GM11168 (cell line): ENCODE results near the gene PTPN5.

Experiments
- in situ Hi-C: fragments of 300-500 bp; cut with MboI; formaldehyde crosslinking; loops from one replicate; pipeline ENCODE4 v1.12.0; 2022; ENCODE audit warnings: low sequenced_read_pairs; ENCODE audit not compliant: unreplicated experiment

The PTPN5 gene

GRCh38 chr11:18774801-18775200 is 16.8 kb downstream of the PTPN5 start:
- in situ Hi-C loops, result loop anchor here (25.0 kb wide), 1 partner anchor 238 kb away; the partner anchor contains the start of gene TSG101

DNA sequence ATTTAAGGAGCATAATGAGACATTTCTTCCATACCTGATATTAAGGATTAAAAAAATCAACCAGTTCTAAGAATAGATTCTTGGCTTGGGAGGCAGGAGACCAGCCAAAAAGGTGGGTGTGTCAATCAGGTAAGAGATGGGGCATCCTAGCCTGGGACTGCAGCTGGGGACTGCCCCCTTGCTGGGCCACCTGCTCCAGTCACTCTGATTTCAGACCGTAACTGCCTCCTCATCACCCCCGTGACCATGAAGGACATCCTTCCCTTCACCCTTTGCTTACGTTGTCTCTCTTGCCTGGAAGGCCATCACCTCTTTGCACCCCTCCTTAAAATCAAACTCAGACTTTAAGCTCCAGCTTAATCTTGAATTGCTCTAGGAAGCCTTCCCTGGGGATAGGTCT is 17.9 kb downstream of the PTPN5 start:
- in situ Hi-C loops, result loop anchor here (25.0 kb wide), 1 partner anchor 236 kb away; the partner anchor contains the start of gene TSG101

GRCh38 chr11:18773104-18773503 is 18.5 kb downstream of the PTPN5 start:
- in situ Hi-C loops, result loop anchor here (25.0 kb wide), 1 partner anchor 236 kb away; the partner anchor contains the start of gene TSG101

DNA sequence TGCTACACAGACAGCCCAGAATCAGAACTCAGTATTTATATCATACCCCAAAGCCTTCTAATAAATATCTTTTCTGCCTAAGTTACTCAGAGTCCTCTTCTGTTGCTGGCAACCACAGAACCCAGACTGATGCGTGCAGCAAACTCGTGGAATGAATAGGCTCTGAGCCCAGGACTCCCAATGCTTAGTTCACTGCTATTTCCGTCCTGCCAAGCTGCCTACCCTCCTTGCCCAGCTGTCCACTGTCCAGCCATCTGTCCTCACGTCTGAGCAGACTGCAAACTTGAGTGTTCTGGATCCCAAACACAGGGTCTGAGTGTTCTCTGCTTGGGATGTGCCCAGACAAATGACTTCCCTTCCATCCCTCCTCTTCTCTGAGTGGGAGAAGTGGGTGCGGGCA is 19.4 kb downstream of the PTPN5 start:
- in situ Hi-C loops, result loop anchor here (25.0 kb wide), 1 partner anchor 235 kb away; the partner anchor contains the start of gene TSG101

DNA sequence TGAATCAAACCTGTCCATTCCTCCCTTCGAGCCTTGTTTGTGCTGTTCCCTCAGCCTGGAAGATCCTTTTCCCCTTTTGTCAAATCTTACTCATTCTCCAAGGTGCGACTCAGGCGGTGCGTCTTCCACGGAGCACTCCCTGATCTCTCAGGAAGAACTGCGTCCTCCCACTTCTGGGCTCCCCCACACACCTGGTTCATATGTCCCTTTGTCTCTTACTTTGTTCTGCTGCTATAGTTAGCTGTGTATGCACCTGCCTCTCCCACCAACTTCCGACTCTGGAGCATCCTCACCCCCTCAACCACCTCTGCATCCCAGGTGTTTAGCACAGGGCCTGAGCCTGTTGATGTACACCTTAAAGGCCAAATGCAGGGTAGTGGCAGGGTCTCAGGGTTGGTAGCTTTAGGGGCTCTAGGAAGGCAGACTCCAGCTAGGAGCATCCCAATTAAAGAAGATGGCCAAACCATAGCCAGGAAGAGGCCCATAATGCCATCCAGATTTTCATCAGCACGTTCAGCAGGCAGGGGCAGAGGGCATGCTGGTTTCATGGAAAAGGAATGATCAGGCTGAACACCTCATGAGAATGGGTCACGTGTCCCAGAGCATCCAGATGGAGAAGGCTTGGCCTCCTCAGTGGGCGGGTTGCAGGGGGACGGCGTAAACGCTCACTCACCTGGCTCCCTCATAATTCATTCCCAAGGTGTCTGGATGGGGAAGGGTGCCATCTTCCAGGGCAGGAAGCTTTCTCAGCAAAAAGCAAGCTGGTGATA is 20.1 kb downstream of the PTPN5 start:
- in situ Hi-C loops, result loop anchor here (25.0 kb wide), 1 partner anchor 234 kb away; the partner anchor contains the start of gene TSG101

GRCh38 chr11:18770479-18771125 is 21.0 kb downstream of the PTPN5 start:
- in situ Hi-C loops, result loop anchor here (25.0 kb wide), 1 partner anchor 233 kb away; the partner anchor contains the start of gene TSG101

- in situ Hi-C loops, result loop anchor here (25.0 kb wide), 1 partner anchor 233 kb away; the partner anchor contains the start of gene TSG101
Measured at GRCh38 chr11:18769802-18770456, 21.7 kb downstream of the PTPN5 start.

GRCh38 chr11:18768978-18769377 is 22.6 kb downstream of the PTPN5 start:
- in situ Hi-C loops, result loop anchor here (25.0 kb wide), 1 partner anchor 232 kb away; the partner anchor contains the start of gene TSG101

DNA sequence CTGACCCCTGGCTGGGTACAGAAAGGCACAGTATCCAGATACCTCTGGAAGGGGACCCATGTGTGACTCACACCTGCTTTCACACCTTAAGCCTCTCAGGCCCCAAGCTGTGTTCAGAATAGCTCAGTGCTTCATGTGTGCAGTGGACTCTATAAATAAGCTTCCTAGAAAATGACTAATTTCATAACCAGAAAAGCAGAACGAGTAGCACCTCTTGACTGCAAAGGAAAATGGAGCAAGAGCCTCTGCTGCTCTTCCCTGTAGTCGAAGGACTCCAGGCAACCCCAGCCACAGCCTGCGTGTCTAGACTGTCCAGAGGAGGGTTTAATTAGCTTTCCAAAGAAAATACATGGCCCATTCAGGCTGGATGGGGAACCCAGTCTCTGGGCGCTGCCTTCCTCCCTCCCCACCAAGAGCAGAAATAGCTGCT is 23.1 kb downstream of the PTPN5 start:
- in situ Hi-C loops, result loop anchor here (25.0 kb wide), 1 partner anchor 231 kb away; the partner anchor contains the start of gene TSG101

- in situ Hi-C loops, result loop anchor here (25.0 kb wide), 1 partner anchor 229 kb away; the partner anchor contains the start of gene TSG101
Measured at GRCh38 chr11:18766015-18766414, 25.6 kb downstream of the PTPN5 start.

DNA sequence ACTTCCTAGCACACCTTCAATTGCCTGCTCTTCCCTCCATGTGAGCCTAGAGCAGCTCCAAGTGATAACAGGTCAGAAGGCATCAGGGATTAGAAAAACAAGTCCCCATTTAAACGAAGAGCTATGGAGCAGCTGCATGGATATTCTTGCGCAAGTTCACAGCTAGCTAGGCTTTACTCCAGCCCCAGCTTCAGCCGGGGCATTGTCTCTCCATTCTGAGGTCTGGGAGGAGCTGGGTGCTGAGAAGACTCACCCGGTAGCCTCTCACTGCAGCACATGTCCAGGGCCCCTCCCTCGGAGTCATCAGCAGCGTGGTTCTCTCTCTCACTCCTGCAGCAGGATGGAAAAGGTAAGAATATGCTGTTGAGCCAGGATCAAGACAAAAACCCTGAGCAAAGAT is 26.0 kb downstream of the PTPN5 start:
- in situ Hi-C loops, result loop anchor here (25.0 kb wide), 1 partner anchor 228 kb away; the partner anchor contains the start of gene TSG101

GRCh38 chr11:18761741-18762140 is 29.9 kb downstream of the PTPN5 start:
- in situ Hi-C loops, result loop anchor here (25.0 kb wide), 1 partner anchor 224 kb away; the partner anchor contains the start of gene TSG101

GRCh38 chr11:18761144-18761543 is 30.5 kb downstream of the PTPN5 start:
- in situ Hi-C loops, result loop anchor here (25.0 kb wide), 1 partner anchor 224 kb away; the partner anchor contains the start of gene TSG101

DNA sequence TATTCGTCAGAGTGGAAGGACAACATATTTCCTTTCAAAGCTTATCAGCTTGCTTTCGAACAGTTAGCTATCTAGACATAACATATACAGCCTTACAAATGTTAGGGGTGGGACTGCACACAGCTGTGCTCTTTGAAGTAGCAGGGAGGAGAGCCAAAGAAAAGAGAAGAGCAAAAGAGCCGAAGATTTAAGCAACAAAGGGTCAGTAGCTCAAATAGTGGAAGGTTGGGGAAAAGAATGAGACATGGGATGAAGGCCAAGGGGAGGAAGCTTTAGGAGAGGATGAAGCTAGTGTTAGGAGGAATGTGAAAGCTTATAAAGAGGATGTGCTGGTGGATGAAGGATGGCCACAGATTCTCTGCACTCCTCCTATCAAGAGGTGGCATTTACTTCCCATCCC is 33.8 kb downstream of the PTPN5 start:
- in situ Hi-C loops, result loop anchor here (25.0 kb wide), 1 partner anchor 221 kb away; the partner anchor contains the start of gene TSG101

DNA sequence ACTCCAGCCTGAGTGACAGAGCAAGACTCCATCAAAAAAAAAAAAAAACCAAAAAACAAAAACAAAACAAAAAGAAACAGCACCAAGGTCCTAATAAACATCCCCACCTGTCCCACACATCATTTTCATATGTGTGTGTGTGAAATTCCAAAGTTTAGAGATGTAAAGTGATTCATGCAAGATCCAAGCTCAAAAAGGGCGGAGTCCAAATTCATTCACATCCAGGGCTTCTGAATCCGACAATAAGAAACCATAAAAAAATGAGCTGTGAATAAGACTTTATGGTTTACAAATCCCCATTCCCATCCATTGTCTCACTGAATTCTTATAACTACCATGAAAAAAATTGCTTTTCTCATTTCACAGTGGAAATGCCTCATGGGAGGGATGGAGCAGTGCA is 34.7 kb downstream of the PTPN5 start:
- in situ Hi-C loops, result loop anchor here (25.0 kb wide), 1 partner anchor 220 kb away; the partner anchor contains the start of gene TSG101

DNA sequence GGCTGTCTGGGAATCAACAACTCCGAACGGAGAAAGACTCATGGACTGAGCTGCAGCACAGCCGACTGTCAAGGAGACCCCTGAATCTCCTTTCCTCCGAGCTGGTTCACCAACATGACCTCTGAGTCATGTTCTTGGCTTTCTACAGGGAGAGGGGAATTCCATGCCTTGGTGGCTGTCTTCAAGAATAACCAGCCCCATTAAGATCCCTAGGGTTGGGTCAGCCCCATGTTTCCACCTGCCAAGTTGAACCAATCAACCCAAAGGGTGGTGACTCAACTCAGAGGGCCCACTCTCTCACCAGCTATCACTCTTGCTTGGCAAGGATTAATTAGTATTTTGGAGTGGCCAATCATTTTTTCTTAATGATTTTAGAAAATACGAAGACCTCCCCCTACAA is 37.3 kb downstream of the PTPN5 start:
- in situ Hi-C loops, result loop anchor here (25.0 kb wide), 1 partner anchor 217 kb away; the partner anchor contains the start of gene TSG101

GRCh38 chr11:18752502-18752901 is 39.1 kb downstream of the PTPN5 start:
- in situ Hi-C loops, result loop anchor here (25.0 kb wide), 1 partner anchor 215 kb away; the partner anchor contains the start of gene TSG101

DNA sequence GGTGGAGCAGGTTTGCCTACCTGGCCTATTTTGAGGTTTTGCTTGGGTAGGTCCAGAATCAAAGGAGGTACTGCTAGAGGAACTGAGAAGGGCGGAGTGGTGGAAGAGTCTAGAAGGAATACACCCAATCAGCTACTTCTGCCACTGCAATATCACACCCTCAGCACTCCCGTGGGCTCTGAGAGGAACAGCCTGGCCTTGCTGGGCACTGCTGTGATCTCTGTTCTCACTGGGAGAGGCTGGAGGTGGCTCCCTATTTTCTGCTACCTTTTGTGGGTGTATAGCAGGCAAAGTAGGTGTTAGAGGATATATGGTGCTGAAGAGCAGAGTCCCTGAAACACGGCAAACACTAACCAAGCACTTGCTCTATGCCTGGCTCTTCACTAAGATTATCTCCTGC is 40.7 kb downstream of the PTPN5 start:
- in situ Hi-C loops, result loop anchor here (25.0 kb wide), 1 partner anchor 214 kb away; the partner anchor contains the start of gene TSG101

DNA sequence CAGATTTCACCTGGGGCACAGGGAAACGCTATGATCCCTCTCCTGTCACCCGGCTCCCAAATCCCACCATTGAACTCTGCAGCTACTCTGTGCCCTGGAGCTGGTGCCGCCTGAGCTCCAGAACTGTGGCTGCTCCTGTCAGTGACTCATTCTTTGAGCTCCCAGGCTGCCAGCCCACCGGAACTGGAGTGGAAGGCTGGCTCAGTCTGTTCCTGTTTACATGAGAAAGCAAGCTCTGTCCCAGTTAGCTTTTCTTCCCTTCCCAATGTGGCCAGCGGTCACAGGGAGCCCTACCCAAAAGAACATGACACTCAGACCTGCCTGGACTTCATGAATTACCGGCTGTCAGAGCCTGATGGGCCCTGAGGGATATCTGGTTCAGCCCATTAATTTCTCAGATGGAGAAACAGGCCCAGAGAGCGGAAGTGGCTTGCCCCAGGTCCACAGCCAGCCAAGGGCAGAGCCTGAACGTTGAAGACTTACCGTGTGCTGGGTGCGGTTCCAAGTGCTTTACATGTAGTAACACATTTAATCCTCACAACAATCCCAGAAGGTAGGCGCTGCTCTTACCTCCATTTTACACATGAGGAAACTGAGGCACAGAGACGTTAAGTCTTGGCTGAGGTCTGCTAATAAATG is 41.8 kb downstream of the PTPN5 start:
- in situ Hi-C loops, result loop anchor here (25.0 kb wide), 1 partner anchor 212 kb away; the partner anchor contains the start of gene TSG101
